K562 (cell line): ENCODE data around the gene FAM20C. TPM values are rescaled to one million over a fixed set of nuclear protein-coding genes. Genes with fewer than 3 reads are reported as not detected.

Source experiments
- ZNF407 ChIP-seq: fragments of 450-650 bp; IDR thresholded peaks from 2 replicates; pipeline ENCODE4 v1.6.1; 2016; ENCODE audit warnings: low read depth
- polyA plus RNA-seq, 8 experiments: library from polyadenylated mRNA; depleted of rRNA in 4 of 8; stranded (reverse) in 5 of 8; unstranded in 3 of 8; fragments of >200 nt; fragmentation: Nextera tagmentation in 2 of 8; fragmentation: Illumina TruSeq in 1 of 8; extraction: Ambion mirVana in 2 of 8; extraction: Trizol in 1 of 8; gene quantifications; 2 replicates each; pipeline versions ENCODE4 v1.2.1 to v1.2.3, GENCODE V29; 2011 to 2014; ENCODE audit warnings: inconsistent platforms in 1 of 8, missing spikeins in 1 of 8
- total RNA-seq, 7 experiments: library from RNA; depleted of rRNA in 6 of 7; stranded (reverse); fragments of >200 nt in 6 of 7; fragmentation: Illumina TruSeq in 2 of 7; extraction: Trizol in 2 of 7; gene quantifications; 2 replicates each; pipeline versions ENCODE4 v1.2.1 to v1.2.3, GENCODE V29; 2011 to 2021; ENCODE audit warnings: low replicate concordance in 1 of 7

FAM20C gene
- total and polyA plus RNA-seq, 9 of the 15 experiments (the other 6 are each of a cell fraction or from before 2014, with no cell fraction given), result 0.09 TPM; not detected in 8

- no peak for TF ChIP-seq ZNF407
Measured at GRCh38 chr7:207418-208129, 15.2 kb downstream of the FAM20C start (continued).
